ENCODE data around the gene PHLPP2. TPM values are rescaled to one million over a fixed set of nuclear protein-coding genes. Genes with fewer than 3 reads are reported as not detected.

Gene PHLPP2
- total RNA-seq, 1 donor from 2014 or later = 10.2 TPM

DNA sequence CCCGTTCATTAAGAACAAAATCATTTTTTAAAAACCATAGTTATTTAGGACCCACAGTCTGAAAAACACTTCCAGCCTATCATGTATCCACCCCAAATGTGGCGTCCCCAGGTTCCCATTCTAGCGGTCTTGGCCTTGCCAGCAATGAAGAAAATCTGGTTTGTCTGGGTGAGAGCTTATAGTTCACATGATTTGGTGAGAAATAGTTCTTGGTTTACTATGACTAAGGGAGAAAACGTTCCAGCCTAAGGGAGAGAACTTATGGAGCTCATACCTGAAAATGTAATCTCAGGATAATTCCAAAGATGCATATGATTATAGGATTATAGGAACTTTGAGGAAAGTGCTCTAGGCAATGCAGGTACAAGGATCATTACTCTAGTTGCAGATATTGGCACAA is 93.7 kb downstream of the PHLPP2 start:
- no peak overlapping the region for H3K27ac Mint-ChIP-seq (ENCODE audit: unreplicated experiment)

DNA sequence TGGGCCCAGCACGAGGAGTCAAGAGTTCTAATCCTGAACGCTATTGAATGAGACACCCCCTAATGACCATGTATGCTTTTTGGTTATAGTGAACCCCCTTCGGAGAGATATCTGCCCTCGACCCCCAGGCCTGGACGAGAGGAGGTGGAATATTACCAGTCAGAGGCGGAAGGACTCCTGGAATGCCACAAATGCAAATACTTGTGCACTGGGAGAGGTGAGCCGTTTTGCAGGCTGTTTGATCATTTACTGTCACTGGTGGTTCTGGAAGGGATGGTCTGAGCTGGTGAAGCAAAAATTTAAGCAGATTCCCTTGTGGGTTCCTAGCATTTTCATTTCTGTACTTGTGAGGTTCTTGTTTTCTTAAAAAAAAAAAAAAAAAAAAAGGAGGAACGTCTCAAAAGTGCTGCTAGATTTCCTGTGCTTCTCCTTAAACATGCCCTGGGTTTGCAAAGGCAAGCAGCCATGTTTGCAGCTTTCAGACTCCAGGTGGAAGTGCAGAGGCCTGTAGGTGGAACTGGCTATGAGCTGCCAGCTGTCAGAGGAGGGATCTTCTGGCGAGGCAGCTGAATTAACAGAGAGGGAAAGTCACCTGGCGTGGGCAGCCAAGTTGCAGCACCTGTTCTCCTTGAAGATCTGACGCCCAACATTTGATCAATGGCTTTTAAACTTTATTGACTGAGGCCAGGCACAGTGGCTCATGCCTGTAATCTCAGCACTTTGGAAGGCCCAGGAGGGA is 95.1 kb downstream of the PHLPP2 start:
- Mint-ChIP-seq H3K9me3 (ENCODE audit: low read depth) (no peaks in the 10 kb centered on the region), H3K36me3 (ENCODE audit: low read depth) (peaks cover 1% of the 10 kb centered on the region), H3K4me3 (ENCODE audit: unreplicated experiment) (no peak overlapping the region), H3K4me1 (ENCODE audit: low read depth) (peaks cover 21% of the 10 kb centered on the region), H3K27ac (ENCODE audit: unreplicated experiment) (peak overlapping the region; percentile 81), H3K27me3 (ENCODE audit: low read depth) (no peaks in the 10 kb centered on the region)
- DNase-seq (ENCODE audit: low spot score) = no peak
- TF ChIP-seq, protein P1, sequence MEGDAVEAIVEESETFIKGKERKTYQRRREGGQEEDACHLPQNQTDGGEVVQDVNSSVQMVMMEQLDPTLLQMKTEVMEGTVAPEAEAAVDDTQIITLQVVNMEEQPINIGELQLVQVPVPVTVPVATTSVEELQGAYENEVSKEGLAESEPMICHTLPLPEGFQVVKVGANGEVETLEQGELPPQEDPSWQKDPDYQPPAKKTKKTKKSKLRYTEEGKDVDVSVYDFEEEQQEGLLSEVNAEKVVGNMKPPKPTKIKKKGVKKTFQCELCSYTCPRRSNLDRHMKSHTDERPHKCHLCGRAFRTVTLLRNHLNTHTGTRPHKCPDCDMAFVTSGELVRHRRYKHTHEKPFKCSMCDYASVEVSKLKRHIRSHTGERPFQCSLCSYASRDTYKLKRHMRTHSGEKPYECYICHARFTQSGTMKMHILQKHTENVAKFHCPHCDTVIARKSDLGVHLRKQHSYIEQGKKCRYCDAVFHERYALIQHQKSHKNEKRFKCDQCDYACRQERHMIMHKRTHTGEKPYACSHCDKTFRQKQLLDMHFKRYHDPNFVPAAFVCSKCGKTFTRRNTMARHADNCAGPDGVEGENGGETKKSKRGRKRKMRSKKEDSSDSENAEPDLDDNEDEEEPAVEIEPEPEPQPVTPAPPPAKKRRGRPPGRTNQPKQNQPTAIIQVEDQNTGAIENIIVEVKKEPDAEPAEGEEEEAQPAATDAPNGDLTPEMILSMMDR (IDR thresholded peaks at IDR 0.05) = no peak

More for the DNA sequence above, 93.7 kb downstream of the PHLPP2 start:
- H3K9me3 Mint-ChIP-seq (ENCODE audit: low read depth) = no peaks in the 10 kb centered on the region
- peaks cover 21% of the 10 kb centered on the region for H3K4me1 Mint-ChIP-seq (ENCODE audit: low read depth)
- no peaks in the 10 kb centered on the region for H3K27me3 Mint-ChIP-seq (ENCODE audit: low read depth)
- H3K4me3 Mint-ChIP-seq (ENCODE audit: unreplicated experiment) = no peak overlapping the region
- peaks cover 1% of the 10 kb centered on the region for H3K36me3 Mint-ChIP-seq (ENCODE audit: low read depth)
- TF ChIP-seq, protein P1 (IDR thresholded peaks at IDR 0.05) = no peak
- DNase-seq (ENCODE audit: low spot score) = no peak

DNA sequence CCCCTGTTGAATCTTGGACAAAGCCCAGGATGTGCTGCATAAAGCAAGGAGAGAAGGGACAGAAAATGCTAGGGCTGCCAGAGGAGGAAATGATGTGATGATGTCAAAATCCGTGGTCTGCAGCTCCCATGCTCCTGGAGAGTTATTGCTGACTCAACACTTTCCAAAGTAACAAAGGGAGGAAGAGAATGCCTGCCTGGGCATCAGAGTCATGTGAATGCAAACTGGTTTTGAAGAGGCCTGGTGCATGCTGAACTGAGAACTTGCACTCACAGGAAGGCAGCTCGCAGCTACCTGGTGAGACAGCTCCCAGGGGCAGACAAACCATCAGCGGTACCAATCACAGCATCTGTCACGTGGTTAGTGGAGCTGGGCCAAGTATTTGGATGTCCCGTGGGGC is 95.7 kb downstream of the PHLPP2 start:
- no peak for DNase-seq (ENCODE audit: low spot score)
- Mint-ChIP-seq H3K27me3 (ENCODE audit: low read depth) (no peaks in the 10 kb centered on the region), H3K9me3 (ENCODE audit: low read depth) (no peaks in the 10 kb centered on the region), H3K4me3 (ENCODE audit: unreplicated experiment) (no peak overlapping the region), H3K27ac (ENCODE audit: unreplicated experiment) (peak overlapping the region; percentile 81), H3K36me3 (ENCODE audit: low read depth) (peaks cover 1% of the 10 kb centered on the region), H3K4me1 (ENCODE audit: low read depth) (peaks cover 21% of the 10 kb centered on the region)
- TF ChIP-seq, protein P1 (IDR thresholded peaks at IDR 0.05) = no peak

DNA sequence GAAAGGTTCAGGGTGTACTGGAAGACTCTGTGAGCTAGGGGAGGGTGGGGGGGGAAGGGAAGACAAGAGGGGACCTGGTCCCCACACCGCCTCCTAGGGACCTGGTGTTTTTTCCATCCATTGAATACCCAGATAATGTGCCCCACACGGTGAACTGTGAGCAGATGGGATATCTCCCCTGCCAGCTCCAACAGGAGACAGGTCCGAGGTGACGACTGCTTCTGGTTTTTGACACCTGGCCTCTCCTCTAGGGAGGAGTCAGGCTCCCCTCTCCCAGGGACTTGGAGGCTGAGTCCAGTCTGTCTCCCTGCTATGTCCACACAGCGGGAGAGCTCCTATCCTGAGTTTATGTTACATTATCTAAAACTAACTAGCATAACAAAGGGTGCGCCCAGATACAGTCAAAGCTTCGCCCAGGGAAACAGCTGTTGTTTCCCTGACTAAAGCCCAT is 96.7 kb downstream of the PHLPP2 start:
- TF ChIP-seq, protein P1 (IDR thresholded peaks at IDR 0.05) = peak; percentile 12
- H3K27ac Mint-ChIP-seq (ENCODE audit: unreplicated experiment) = no peak overlapping the region
- no peaks in the 10 kb centered on the region for H3K27me3 Mint-ChIP-seq (ENCODE audit: low read depth)
- no peaks in the 10 kb centered on the region for H3K36me3 Mint-ChIP-seq (ENCODE audit: low read depth)
- H3K9me3 Mint-ChIP-seq (ENCODE audit: low read depth) = no peaks in the 10 kb centered on the region
- H3K4me3 Mint-ChIP-seq (ENCODE audit: unreplicated experiment) = no peak overlapping the region
- DNase-seq (ENCODE audit: low spot score) = no peak
- peaks cover 21% of the 10 kb centered on the region for H3K4me1 Mint-ChIP-seq (ENCODE audit: low read depth)

DNA sequence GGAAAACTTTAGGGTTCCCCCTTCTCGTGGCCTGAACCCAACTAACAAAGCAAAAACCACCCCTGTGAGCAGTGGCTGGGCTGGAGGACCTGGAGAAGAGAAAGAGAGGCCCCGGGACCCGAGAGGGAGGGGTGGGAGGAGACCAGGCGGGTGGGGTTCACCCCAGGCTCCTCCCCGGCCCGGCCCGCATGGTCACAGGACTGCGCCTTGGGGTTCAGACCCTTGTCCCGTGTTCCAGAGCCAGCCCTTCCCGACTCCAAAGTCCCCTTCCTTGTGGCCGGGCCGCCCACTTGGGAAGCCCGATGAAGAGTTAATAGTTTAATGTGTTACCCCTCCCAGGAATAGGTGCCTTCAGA is 97.7 kb downstream of the PHLPP2 start:
- Mint-ChIP-seq H3K4me3 (ENCODE audit: unreplicated experiment) (peak overlapping the region; percentile 56), H3K27me3 (ENCODE audit: low read depth) (no peaks in the 10 kb centered on the region), H3K36me3 (ENCODE audit: low read depth) (no peaks in the 10 kb centered on the region), H3K9me3 (ENCODE audit: low read depth) (no peaks in the 10 kb centered on the region), H3K27ac (ENCODE audit: unreplicated experiment) (no peak overlapping the region), H3K4me1 (ENCODE audit: low read depth) (peaks cover 25% of the 10 kb centered on the region)
- TF ChIP-seq, protein P1 (IDR thresholded peaks at IDR 0.05) = no peak
- DNase-seq (ENCODE audit: low spot score) = no peak
